ENCODE data around the gene LMNB1. TPM values are rescaled to one million over a fixed set of nuclear protein-coding genes. Genes with fewer than 3 reads are reported as not detected.
A peak's percentile ranks its signal among the peaks of the same experiment; 100 is the strongest.

Gene LMNB1
- total and polyA plus RNA-seq, 2 of the 13 experiments (the other 11 are each of a cell fraction or from before 2014, with no cell fraction given): 12.5 to 159 TPM

DNA sequence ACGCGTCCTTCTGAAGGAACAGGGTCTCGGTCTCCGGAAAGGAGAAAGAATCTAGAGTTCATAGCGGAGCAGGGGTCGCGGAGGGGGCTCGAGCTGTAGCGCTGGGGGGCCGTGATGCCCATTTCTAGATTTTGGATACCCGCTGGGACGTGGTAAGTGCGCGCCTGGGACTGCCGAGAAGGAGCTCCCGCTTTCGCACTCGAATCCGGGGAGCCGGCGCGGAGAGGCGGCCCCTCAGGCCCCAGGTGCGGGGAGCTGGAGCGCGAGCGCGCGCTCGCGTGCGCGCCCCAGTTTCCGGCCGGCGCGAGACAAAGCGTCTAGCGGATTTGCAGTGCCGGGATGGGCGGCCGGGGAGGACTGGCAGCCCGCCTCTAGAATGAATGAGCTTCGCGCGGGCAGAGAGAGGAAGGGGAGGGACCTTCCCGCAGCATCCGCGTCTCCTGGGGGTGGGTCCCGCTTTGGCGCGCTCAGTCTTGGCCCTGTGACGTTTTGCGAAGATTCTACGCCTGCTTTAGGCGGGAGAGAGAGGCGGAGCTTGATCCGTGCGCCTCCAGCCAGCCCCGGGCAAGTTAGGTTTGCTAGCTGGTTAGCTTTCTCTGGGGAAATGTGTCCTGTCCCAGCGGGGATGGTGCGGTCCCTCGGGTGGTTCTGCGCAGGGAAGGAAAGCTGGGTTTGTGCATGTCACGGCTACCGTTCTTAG, 1.2 kb downstream of the LMNB1 start (continued):
- TF ChIP-seq CHCHD3 (CRISPR knock-in tag; IDR thresholded peaks at IDR 0.05): no peak
- TF ChIP-seq PHF5A (CRISPR knock-in tag; IDR thresholded peaks at IDR 0.05; ENCODE audit: low read depth, unreplicated experiment): no peak
- TF ChIP-seq, protein P1, sequence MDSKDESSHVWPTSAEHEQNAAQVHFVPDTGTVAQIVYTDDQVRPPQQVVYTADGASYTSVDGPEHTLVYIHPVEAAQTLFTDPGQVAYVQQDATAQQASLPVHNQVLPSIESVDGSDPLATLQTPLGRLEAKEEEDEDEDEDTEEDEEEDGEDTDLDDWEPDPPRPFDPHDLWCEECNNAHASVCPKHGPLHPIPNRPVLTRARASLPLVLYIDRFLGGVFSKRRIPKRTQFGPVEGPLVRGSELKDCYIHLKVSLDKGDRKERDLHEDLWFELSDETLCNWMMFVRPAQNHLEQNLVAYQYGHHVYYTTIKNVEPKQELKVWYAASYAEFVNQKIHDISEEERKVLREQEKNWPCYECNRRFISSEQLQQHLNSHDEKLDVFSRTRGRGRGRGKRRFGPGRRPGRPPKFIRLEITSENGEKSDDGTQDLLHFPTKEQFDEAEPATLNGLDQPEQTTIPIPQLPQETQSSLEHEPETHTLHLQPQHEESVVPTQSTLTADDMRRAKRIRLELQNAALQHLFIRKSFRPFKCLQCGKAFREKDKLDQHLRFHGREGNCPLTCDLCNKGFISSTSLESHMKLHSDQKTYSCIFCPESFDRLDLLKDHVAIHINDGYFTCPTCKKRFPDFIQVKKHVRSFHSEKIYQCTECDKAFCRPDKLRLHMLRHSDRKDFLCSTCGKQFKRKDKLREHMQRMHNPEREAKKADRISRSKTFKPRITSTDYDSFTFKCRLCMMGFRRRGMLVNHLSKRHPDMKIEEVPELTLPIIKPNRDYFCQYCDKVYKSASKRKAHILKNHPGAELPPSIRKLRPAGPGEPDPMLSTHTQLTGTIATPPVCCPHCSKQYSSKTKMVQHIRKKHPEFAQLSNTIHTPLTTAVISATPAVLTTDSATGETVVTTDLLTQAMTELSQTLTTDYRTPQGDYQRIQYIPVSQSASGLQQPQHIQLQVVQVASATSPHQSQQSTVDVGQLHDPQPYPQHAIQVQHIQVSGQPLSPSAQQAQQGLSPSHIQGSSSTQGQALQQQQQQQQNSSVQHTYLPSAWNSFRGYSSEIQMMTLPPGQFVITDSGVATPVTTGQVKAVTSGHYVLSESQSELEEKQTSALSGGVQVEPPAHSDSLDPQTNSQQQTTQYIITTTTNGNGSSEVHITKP (CRISPR knock-in tag; IDR thresholded peaks at IDR 0.05; ENCODE audit: low read depth): no peak
- TF ChIP-seq, protein P2, sequence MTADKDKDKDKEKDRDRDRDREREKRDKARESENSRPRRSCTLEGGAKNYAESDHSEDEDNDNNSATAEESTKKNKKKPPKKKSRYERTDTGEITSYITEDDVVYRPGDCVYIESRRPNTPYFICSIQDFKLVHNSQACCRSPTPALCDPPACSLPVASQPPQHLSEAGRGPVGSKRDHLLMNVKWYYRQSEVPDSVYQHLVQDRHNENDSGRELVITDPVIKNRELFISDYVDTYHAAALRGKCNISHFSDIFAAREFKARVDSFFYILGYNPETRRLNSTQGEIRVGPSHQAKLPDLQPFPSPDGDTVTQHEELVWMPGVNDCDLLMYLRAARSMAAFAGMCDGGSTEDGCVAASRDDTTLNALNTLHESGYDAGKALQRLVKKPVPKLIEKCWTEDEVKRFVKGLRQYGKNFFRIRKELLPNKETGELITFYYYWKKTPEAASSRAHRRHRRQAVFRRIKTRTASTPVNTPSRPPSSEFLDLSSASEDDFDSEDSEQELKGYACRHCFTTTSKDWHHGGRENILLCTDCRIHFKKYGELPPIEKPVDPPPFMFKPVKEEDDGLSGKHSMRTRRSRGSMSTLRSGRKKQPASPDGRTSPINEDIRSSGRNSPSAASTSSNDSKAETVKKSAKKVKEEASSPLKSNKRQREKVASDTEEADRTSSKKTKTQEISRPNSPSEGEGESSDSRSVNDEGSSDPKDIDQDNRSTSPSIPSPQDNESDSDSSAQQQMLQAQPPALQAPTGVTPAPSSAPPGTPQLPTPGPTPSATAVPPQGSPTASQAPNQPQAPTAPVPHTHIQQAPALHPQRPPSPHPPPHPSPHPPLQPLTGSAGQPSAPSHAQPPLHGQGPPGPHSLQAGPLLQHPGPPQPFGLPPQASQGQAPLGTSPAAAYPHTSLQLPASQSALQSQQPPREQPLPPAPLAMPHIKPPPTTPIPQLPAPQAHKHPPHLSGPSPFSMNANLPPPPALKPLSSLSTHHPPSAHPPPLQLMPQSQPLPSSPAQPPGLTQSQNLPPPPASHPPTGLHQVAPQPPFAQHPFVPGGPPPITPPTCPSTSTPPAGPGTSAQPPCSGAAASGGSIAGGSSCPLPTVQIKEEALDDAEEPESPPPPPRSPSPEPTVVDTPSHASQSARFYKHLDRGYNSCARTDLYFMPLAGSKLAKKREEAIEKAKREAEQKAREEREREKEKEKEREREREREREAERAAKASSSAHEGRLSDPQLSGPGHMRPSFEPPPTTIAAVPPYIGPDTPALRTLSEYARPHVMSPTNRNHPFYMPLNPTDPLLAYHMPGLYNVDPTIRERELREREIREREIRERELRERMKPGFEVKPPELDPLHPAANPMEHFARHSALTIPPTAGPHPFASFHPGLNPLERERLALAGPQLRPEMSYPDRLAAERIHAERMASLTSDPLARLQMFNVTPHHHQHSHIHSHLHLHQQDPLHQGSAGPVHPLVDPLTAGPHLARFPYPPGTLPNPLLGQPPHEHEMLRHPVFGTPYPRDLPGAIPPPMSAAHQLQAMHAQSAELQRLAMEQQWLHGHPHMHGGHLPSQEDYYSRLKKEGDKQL (CRISPR knock-in tag; IDR thresholded peaks at IDR 0.05; ENCODE audit: low read depth): no peak
- TF ChIP-seq, protein P3, sequence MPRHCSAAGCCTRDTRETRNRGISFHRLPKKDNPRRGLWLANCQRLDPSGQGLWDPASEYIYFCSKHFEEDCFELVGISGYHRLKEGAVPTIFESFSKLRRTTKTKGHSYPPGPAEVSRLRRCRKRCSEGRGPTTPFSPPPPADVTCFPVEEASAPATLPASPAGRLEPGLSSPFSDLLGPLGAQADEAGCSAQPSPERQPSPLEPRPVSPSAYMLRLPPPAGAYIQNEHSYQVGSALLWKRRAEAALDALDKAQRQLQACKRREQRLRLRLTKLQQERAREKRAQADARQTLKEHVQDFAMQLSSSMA (CRISPR knock-in tag; IDR thresholded peaks at IDR 0.05): no peak
- TF ChIP-seq, protein P4, sequence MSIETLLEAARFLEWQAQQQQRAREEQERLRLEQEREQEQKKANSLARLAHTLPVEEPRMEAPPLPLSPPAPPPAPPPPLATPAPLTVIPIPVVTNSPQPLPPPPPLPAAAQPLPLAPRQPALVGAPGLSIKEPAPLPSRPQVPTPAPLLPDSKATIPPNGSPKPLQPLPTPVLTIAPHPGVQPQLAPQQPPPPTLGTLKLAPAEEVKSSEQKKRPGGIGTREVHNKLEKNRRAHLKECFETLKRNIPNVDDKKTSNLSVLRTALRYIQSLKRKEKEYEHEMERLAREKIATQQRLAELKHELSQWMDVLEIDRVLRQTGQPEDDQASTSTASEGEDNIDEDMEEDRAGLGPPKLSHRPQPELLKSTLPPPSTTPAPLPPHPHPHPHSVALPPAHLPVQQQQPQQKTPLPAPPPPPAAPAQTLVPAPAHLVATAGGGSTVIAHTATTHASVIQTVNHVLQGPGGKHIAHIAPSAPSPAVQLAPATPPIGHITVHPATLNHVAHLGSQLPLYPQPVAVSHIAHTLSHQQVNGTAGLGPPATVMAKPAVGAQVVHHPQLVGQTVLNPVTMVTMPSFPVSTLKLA (IDR thresholded peaks at IDR 0.05): no peak
- TF ChIP-seq, protein P5, sequence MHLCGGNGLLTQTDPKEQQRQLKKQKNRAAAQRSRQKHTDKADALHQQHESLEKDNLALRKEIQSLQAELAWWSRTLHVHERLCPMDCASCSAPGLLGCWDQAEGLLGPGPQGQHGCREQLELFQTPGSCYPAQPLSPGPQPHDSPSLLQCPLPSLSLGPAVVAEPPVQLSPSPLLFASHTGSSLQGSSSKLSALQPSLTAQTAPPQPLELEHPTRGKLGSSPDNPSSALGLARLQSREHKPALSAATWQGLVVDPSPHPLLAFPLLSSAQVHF (CRISPR knock-in tag; IDR thresholded peaks at IDR 0.05): 0 out of 2 replicates have a peak, but pooled peaks have one; percentile 54
- no peak for TF ChIP-seq ZNF484 (CRISPR knock-in tag; IDR thresholded peaks at IDR 0.05; ENCODE audit: borderline replicate concordance, low read depth)
- no peak for TF ChIP-seq RFX1 (IDR thresholded peaks at IDR 0.05)
